Liver (tissue), 3 donors: ENCODE measurements around the gene LHFPL2.

ENCODE experiments used
- EGR1 ChIP-seq, 2 donors: IDR thresholded peaks; 2 replicates each; pipeline ENCODE4 v1.6.1; 2016 to 2018; ENCODE audit warnings: antibody characterized with exemption in 2 of 2, low read depth in 2 of 2
- FOXA1 ChIP-seq: IDR thresholded peaks from 2 replicates; pipeline ENCODE4 v1.6.1; 2016; ENCODE audit warnings: antibody characterized with exemption
- GABPA ChIP-seq, 2 donors: IDR thresholded peaks in 1 of 2; conservative IDR thresholded peaks in 1 of 2; 2 replicates each; pipeline ENCODE4 v1.6.1; 2016; ENCODE audit warnings: antibody characterized with exemption in 2 of 2, mild to moderate bottlenecking in 1 of 2, moderate library complexity in 1 of 2
- HNF4A ChIP-seq, 2 donors: conservative IDR thresholded peaks; 2 replicates each; pipeline ENCODE4 v1.6.1; 2016; ENCODE audit warnings: antibody characterized with exemption in 2 of 2, mild to moderate bottlenecking in 2 of 2
- JUND ChIP-seq, 2 donors: IDR thresholded peaks; 2 replicates each; pipeline ENCODE4 v1.6.1; 2016; ENCODE audit warnings: antibody characterized with exemption in 2 of 2
- NR2F2 ChIP-seq: IDR thresholded peaks from 2 replicates; pipeline ENCODE4 v1.6.1; 2016; ENCODE audit warnings: antibody characterized with exemption
- RAD21 ChIP-seq, 2 donors: IDR thresholded peaks; 2 replicates each; pipeline ENCODE4 v1.6.1; 2016; ENCODE audit warnings: antibody characterized with exemption in 2 of 2, mild to moderate bottlenecking in 2 of 2
- TAF1 ChIP-seq: conservative IDR thresholded peaks from 2 replicates; pipeline ENCODE4 v1.6.1; 2016; ENCODE audit warnings: antibody characterized with exemption, mild to moderate bottlenecking
- TF ChIP-seq, protein P1 (sequence below): fragments of 150-350 bp; IDR thresholded peaks from 2 replicates; pipeline ENCODE4 v1.5.1; 2017; ENCODE audit warnings: improper control_type of control experiment, low read depth, low read length; ENCODE audit not compliant: missing input control
- TF ChIP-seq, protein P2 (sequence below): IDR thresholded peaks from 2 replicates; pipeline ENCODE4 v1.6.1; 2016; ENCODE audit warnings: antibody characterized with exemption, mild to moderate bottlenecking
- TF ChIP-seq, protein P3 (sequence below): IDR thresholded peaks from 2 replicates; pipeline ENCODE4 v1.6.1; 2016; ENCODE audit warnings: antibody characterized with exemption
- TF ChIP-seq, protein P4 (sequence below): IDR thresholded peaks from 2 replicates; pipeline ENCODE4 v1.6.1; 2016; ENCODE audit warnings: antibody characterized with exemption
- TF ChIP-seq, protein P5 (sequence below): IDR thresholded peaks from 2 replicates; pipeline ENCODE4 v1.6.1; 2016; ENCODE audit warnings: antibody characterized with exemption
- donor health status: healthy.
- donor health status: healthy.

DNA sequence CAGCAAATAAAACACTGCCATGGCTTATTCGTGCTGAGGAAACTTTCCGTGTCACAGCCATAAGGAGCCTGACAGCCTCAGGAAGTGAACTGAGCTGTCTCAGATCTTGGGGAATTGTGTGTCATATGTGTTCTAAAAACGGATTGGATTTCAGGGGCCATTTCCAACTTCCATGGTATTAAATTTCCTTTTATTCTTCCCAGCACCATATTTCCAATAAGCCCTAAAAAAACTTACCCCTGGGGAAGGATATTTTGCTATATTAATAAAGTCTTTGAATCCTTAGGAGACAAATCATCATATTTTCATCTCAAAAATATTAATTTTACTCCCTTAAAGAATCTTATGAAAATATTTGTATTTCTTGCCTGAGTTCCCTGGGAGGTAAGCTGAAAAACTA lies 93.9 kb downstream of the LHFPL2 start:
- no peak for TF ChIP-seq TAF1
- TF ChIP-seq FOXA1, result no peak
- TF ChIP-seq, protein P1, sequence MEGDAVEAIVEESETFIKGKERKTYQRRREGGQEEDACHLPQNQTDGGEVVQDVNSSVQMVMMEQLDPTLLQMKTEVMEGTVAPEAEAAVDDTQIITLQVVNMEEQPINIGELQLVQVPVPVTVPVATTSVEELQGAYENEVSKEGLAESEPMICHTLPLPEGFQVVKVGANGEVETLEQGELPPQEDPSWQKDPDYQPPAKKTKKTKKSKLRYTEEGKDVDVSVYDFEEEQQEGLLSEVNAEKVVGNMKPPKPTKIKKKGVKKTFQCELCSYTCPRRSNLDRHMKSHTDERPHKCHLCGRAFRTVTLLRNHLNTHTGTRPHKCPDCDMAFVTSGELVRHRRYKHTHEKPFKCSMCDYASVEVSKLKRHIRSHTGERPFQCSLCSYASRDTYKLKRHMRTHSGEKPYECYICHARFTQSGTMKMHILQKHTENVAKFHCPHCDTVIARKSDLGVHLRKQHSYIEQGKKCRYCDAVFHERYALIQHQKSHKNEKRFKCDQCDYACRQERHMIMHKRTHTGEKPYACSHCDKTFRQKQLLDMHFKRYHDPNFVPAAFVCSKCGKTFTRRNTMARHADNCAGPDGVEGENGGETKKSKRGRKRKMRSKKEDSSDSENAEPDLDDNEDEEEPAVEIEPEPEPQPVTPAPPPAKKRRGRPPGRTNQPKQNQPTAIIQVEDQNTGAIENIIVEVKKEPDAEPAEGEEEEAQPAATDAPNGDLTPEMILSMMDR, result no peak
- TF ChIP-seq, protein P2, sequence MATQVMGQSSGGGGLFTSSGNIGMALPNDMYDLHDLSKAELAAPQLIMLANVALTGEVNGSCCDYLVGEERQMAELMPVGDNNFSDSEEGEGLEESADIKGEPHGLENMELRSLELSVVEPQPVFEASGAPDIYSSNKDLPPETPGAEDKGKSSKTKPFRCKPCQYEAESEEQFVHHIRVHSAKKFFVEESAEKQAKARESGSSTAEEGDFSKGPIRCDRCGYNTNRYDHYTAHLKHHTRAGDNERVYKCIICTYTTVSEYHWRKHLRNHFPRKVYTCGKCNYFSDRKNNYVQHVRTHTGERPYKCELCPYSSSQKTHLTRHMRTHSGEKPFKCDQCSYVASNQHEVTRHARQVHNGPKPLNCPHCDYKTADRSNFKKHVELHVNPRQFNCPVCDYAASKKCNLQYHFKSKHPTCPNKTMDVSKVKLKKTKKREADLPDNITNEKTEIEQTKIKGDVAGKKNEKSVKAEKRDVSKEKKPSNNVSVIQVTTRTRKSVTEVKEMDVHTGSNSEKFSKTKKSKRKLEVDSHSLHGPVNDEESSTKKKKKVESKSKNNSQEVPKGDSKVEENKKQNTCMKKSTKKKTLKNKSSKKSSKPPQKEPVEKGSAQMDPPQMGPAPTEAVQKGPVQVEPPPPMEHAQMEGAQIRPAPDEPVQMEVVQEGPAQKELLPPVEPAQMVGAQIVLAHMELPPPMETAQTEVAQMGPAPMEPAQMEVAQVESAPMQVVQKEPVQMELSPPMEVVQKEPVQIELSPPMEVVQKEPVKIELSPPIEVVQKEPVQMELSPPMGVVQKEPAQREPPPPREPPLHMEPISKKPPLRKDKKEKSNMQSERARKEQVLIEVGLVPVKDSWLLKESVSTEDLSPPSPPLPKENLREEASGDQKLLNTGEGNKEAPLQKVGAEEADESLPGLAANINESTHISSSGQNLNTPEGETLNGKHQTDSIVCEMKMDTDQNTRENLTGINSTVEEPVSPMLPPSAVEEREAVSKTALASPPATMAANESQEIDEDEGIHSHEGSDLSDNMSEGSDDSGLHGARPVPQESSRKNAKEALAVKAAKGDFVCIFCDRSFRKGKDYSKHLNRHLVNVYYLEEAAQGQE, result no peak
- TF ChIP-seq HNF4A (conservative IDR thresholded peaks at IDR 0.05), result no peak
- no peak for TF ChIP-seq RAD21 (IDR thresholded peaks at IDR 0.05)
- TF ChIP-seq, protein P3, sequence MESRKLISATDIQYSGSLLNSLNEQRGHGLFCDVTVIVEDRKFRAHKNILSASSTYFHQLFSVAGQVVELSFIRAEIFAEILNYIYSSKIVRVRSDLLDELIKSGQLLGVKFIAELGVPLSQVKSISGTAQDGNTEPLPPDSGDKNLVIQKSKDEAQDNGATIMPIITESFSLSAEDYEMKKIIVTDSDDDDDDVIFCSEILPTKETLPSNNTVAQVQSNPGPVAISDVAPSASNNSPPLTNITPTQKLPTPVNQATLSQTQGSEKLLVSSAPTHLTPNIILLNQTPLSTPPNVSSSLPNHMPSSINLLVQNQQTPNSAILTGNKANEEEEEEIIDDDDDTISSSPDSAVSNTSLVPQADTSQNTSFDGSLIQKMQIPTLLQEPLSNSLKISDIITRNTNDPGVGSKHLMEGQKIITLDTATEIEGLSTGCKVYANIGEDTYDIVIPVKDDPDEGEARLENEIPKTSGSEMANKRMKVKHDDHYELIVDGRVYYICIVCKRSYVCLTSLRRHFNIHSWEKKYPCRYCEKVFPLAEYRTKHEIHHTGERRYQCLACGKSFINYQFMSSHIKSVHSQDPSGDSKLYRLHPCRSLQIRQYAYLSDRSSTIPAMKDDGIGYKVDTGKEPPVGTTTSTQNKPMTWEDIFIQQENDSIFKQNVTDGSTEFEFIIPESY, result no peak
- no peak for TF ChIP-seq JUND (IDR thresholded peaks at IDR 0.05)
- TF ChIP-seq EGR1 (IDR thresholded peaks at IDR 0.05; ENCODE audit: low read depth in 2 of 2), result no peak
- TF ChIP-seq, protein P4, sequence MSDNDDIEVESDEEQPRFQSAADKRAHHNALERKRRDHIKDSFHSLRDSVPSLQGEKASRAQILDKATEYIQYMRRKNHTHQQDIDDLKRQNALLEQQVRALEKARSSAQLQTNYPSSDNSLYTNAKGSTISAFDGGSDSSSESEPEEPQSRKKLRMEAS, result no peak
- no peak for TF ChIP-seq GABPA (IDR thresholded peaks at IDR 0.05 in 1 of 2, conservative IDR thresholded peaks at IDR 0.05 in 1 of 2)
- TF ChIP-seq, protein P5, sequence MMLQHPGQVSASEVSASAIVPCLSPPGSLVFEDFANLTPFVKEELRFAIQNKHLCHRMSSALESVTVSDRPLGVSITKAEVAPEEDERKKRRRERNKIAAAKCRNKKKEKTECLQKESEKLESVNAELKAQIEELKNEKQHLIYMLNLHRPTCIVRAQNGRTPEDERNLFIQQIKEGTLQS, result no peak
- no peak for TF ChIP-seq NR2F2
